Astrocyte (in vitro differentiated cells and primary cell): ENCODE data around the gene CHIC2. TPM values are rescaled to one million over a fixed set of nuclear protein-coding genes. Genes with fewer than 3 reads are reported as not detected.
A peak's percentile ranks its signal among the peaks of the same experiment; 100 is the strongest.

Experiments used
- DNase-seq: peaks from one replicate; pipeline ENCODE4 v3.0.0-alpha.2; 2010; ENCODE audit warnings: low read depth
- FAIRE-seq: peaks from 2 replicates; lab custom pipeline; 2011; peaks lifted over from hg19 to GRCh38; lab: Jason Lieb, UNC
- H2AFZ ChIP-seq: 2 replicates; pipeline ENCODE4 v1.6.0; 2012; ENCODE audit warnings: low read depth, low read length, inconsistent platforms
- H3K27ac ChIP-seq: 2 replicates; pipeline ENCODE4 v1.5.1; 2011; ENCODE audit warnings: low read depth, low read length, inconsistent platforms
- H3K27me3 ChIP-seq: 2 replicates; pipeline ENCODE4 v1.6.0; 2011; ENCODE audit warnings: low read length, inconsistent platforms; ENCODE audit not compliant: insufficient read depth
- H3K36me3 ChIP-seq: 2 replicates; pipeline ENCODE4 v1.5.1; 2011; ENCODE audit warnings: low read length, inconsistent platforms; ENCODE audit not compliant: insufficient read depth
- H3K4me1 ChIP-seq: 2 replicates; pipeline ENCODE4 v1.5.1; 2011; ENCODE audit warnings: low read length, inconsistent platforms; ENCODE audit not compliant: insufficient read depth
- H3K4me2 ChIP-seq: 2 replicates; pipeline ENCODE4 v1.6.0; 2012; ENCODE audit warnings: low read length, inconsistent platforms
- H3K4me3 ChIP-seq: 2 replicates; pipeline ENCODE4 v1.5.1; 2011; ENCODE audit warnings: low read depth, mild to moderate bottlenecking, low read length, inconsistent platforms; ENCODE audit not compliant: insufficient read depth
- H3K79me2 ChIP-seq: 2 replicates; pipeline ENCODE4 v1.6.0; 2012; ENCODE audit warnings: mild to moderate bottlenecking, low read length, inconsistent platforms; ENCODE audit not compliant: insufficient read depth
- H3K9ac ChIP-seq: 2 replicates; pipeline ENCODE4 v1.6.0; 2012; ENCODE audit warnings: mild to moderate bottlenecking, low read length, inconsistent platforms
- H3K9me3 ChIP-seq: 2 replicates; pipeline ENCODE4 v1.5.1; 2012; ENCODE audit warnings: low read depth, mild to moderate bottlenecking, low read length, inconsistent platforms; ENCODE audit not compliant: insufficient read depth
- H4K20me1 ChIP-seq: 2 replicates; pipeline ENCODE4 v1.6.0; 2012; ENCODE audit warnings: low read length, inconsistent platforms; ENCODE audit not compliant: insufficient read depth
- H3K27ac Mint-ChIP-seq: one replicate; pipeline ENCODE4 v1.8.0; 2021; ENCODE audit warnings: mild to moderate bottlenecking, mixed read lengths; ENCODE audit not compliant: unreplicated experiment
- H3K27me3 Mint-ChIP-seq: one replicate; pipeline ENCODE4 v1.8.0; 2021; ENCODE audit warnings: low read depth, mixed read lengths; ENCODE audit not compliant: unreplicated experiment
- H3K36me3 Mint-ChIP-seq: one replicate; pipeline ENCODE4 v1.8.0; 2021; ENCODE audit warnings: low read depth, mixed read lengths; ENCODE audit not compliant: unreplicated experiment
- H3K4me1 Mint-ChIP-seq: one replicate; pipeline ENCODE4 v1.8.0; 2021; ENCODE audit warnings: low read depth, mixed read lengths; ENCODE audit not compliant: unreplicated experiment
- H3K4me3 Mint-ChIP-seq: one replicate; pipeline ENCODE4 v1.8.0; 2021; ENCODE audit warnings: mild to moderate bottlenecking, moderate library complexity, mixed read lengths; ENCODE audit not compliant: unreplicated experiment
- H3K9me3 Mint-ChIP-seq: one replicate; pipeline ENCODE4 v1.8.0; 2021; ENCODE audit warnings: mild to moderate bottlenecking, mixed read lengths; ENCODE audit not compliant: unreplicated experiment
- CTCF ChIP-seq: IDR thresholded peaks from 2 replicates; pipeline ENCODE4 v1.5.1; 2011; ENCODE audit warnings: low read depth, mild to moderate bottlenecking, inconsistent platforms, low read length, moderate library complexity; ENCODE audit not compliant: insufficient read depth
- EZH2 ChIP-seq: IDR thresholded peaks from 2 replicates; pipeline ENCODE4 v1.6.1; 2012; ENCODE audit warnings: mild to moderate bottlenecking, low read length, inconsistent platforms; ENCODE audit not compliant: insufficient read depth
- total RNA-seq: library from RNA; stranded (reverse); gene quantifications from 2 replicates; pipeline ENCODE4 v1.2.1, GENCODE V29; 2021

Gene CHIC2
- total RNA-seq, 1 donor from 2014 or later: 38.2 TPM

GRCh38 chr4:54001668-54002365 lies 62.6 kb downstream of the CHIC2 start:
- Mint-ChIP-seq H3K9me3 (no peaks in the 10 kb centered on the region), H3K4me1 (peaks cover 4% of the 10 kb centered on the region), H3K36me3 (peaks cover 8% of the 10 kb centered on the region), H3K27me3 (no peaks in the 10 kb centered on the region), H3K27ac (no peak overlapping the region), H3K4me3 (no peak overlapping the region)
- Histone ChIP-seq H3K27ac (no peak overlapping the region), H3K36me3 (no peaks in the 10 kb centered on the region), H3K27me3 (no peaks in the 10 kb centered on the region), H3K9ac (no peak overlapping the region), H2AFZ (no peak overlapping the region), H3K4me1 (no peaks in the 10 kb centered on the region), H3K9me3 (no peaks in the 10 kb centered on the region), H3K4me2 (no peak overlapping the region), H3K4me3 (no peak overlapping the region), H4K20me1 (no peaks in the 10 kb centered on the region), H3K79me2 (no peaks in the 10 kb centered on the region)
- no peak for TF ChIP-seq CTCF
- TF ChIP-seq EZH2: no peak
- no peak for FAIRE-seq
- no peak for DNase-seq

- Mint-ChIP-seq H3K9me3 (no peaks in the 10 kb centered on the region), H3K4me3 (no peak overlapping the region), H3K27me3 (no peaks in the 10 kb centered on the region), H3K36me3 (peaks cover 9% of the 10 kb centered on the region), H3K4me1 (no peaks in the 10 kb centered on the region), H3K27ac (no peak overlapping the region)
- H3K9me3 ChIP-seq: no peaks in the 10 kb centered on the region
- H2AFZ ChIP-seq: no peak overlapping the region
- FAIRE-seq (no peak), DNase-seq (peak; percentile 62)
- H3K79me2 ChIP-seq: no peaks in the 10 kb centered on the region
- TF ChIP-seq CTCF (no peak), EZH2 (no peak)
- no peak overlapping the region for H3K9ac ChIP-seq
- H3K27me3 ChIP-seq: no peaks in the 10 kb centered on the region
- no peaks in the 10 kb centered on the region for H3K36me3 ChIP-seq
- no peak overlapping the region for H3K27ac ChIP-seq
- no peak overlapping the region for H3K4me2 ChIP-seq
- H4K20me1 ChIP-seq: no peaks in the 10 kb centered on the region
- no peak overlapping the region for H3K4me3 ChIP-seq
- no peaks in the 10 kb centered on the region for H3K4me1 ChIP-seq
These were observed 66.5 kb downstream of the CHIC2 start for GRCh38 chr4:53997898-53998297.

- Histone ChIP-seq H3K4me3 (no peak overlapping the region), H3K27ac (no peak overlapping the region), H3K9ac (no peak overlapping the region), H3K27me3 (no peaks in the 10 kb centered on the region), H2AFZ (no peak overlapping the region), H3K79me2 (no peaks in the 10 kb centered on the region), H3K9me3 (no peaks in the 10 kb centered on the region), H3K4me2 (no peak overlapping the region), H3K4me1 (no peaks in the 10 kb centered on the region), H4K20me1 (no peaks in the 10 kb centered on the region), H3K36me3 (no peaks in the 10 kb centered on the region)
- Mint-ChIP-seq H3K9me3 (no peaks in the 10 kb centered on the region), H3K27me3 (no peaks in the 10 kb centered on the region), H3K36me3 (peaks cover 2% of the 10 kb centered on the region), H3K4me1 (no peaks in the 10 kb centered on the region), H3K27ac (no peak overlapping the region), H3K4me3 (no peak overlapping the region)
- DNase-seq (no peak), FAIRE-seq (no peak)
- no peak for TF ChIP-seq CTCF
These were observed 69.9 kb downstream of the CHIC2 start for GRCh38 chr4:53994382-53995102.
